Measurements from ENCODE around the gene ASPDH. TPM values are rescaled to one million over a fixed set of nuclear protein-coding genes. Genes with fewer than 3 reads are reported as not detected.
"Not testable (repeated sequence)": the region's sequence is repeated elsewhere in the genome, so short reads cannot be mapped to it uniquely, and the experiment has no call there.

ASPDH gene
- total RNA-seq, 2 experiments from 2014 or later, result not detected

- DNase-seq (no peak), ATAC-seq (ENCODE audit: poor library complexity) (no peak)
- Mint-ChIP-seq H3K27ac (no peak overlapping the region), H3K27me3 (peaks cover 30% of the 10 kb centered on the region), H3K4me3 (no peak overlapping the region), H3K9me3 (peaks cover 3% of the 10 kb centered on the region), H3K36me3 (ENCODE audit: low read depth) (no peaks in the 10 kb centered on the region), H3K4me1 (ENCODE audit: low read depth) (no peaks in the 10 kb centered on the region)
- ChIA-PET POLR2A (no interaction called here), CTCF (no interaction called here)
- intact Hi-C loops (cut with DNase I, micrococcal nuclease), result loop anchor here in 1 of 2 experiments (10.0 kb wide), 1 partner anchor 392 kb away; no protein-coding TSS in a partner anchor
- Histone ChIP-seq H3K9me3 (ENCODE audit: control insufficient read depth in 1 of 2, insufficient read depth in 1 of 2, low read length in 2 of 2) (peaks cover 7 to 34% of the 10 kb centered on the region in 2 experiments), H3K27me3 (ENCODE audit: control insufficient read depth in 1 of 2, insufficient read depth in 2 of 2, low read length in 2 of 2) (peaks cover 1 to 17% of the 10 kb centered on the region in 2 experiments), H3K27ac (ENCODE audit: low read depth in 1 of 2, low read length in 2 of 2) (no peak overlapping the region), H3K4me3 (ENCODE audit: low read length) (no peak overlapping the region), H3K4me1 (ENCODE audit: insufficient read depth, low read length) (no peaks in the 10 kb centered on the region), H3K36me3 (ENCODE audit: insufficient read depth, low read length) (no peaks in the 10 kb centered on the region)
- no peak for TF ChIP-seq CTCF (IDR thresholded peaks at IDR 0.05)
Observed at GRCh38 chr19:50532952-50533351, 19.2 kb upstream of the ASPDH start.

DNA sequence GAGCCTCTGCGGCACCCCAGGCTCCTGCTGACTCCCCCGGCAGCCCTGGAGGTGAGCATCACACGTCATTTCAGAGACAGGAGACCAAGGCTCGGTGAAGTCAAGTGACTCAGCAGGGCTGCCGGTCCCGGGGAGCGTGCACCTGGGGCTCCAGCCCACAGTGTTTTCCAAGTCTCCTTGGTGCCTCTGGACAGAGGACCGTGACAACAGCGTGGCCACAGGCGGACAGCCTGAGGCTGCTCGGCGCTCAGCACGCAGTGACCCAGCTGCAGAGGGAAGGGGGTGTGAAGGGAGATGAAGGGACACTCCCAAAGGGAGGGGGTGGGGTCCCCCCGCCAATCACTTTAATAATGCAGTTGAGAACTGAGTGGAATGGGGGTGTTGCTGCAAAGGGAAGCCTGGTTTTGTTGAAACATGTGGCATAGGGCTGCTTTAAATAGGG lies 17.5 kb upstream of the ASPDH start:
- H3K27me3 Mint-ChIP-seq, result peaks cover 26% of the 10 kb centered on the region
- peaks cover 7 to 32% of the 10 kb centered on the region in 2 experiments for H3K9me3 ChIP-seq (ENCODE audit: control insufficient read depth in 1 of 2, insufficient read depth in 1 of 2, low read length in 2 of 2)
- no peak for TF ChIP-seq CTCF (IDR thresholded peaks at IDR 0.05)
- peaks cover 3% of the 10 kb centered on the region for H3K9me3 Mint-ChIP-seq
- H3K36me3 ChIP-seq (ENCODE audit: insufficient read depth, low read length), result no peaks in the 10 kb centered on the region
- ChIA-PET CTCF (no interaction called here), POLR2A (no interaction called here)
- no peak for ATAC-seq (ENCODE audit: poor library complexity)
- H3K4me3 Mint-ChIP-seq, result no peak overlapping the region
- DNase-seq, result no peak
- intact Hi-C loops (cut with DNase I, micrococcal nuclease), result loop anchor here in 1 of 2 experiments (10.0 kb wide), 1 partner anchor 394 kb away; no protein-coding TSS in a partner anchor
- no peaks in the 10 kb centered on the region for H3K4me1 Mint-ChIP-seq (ENCODE audit: low read depth)
- no peaks in the 10 kb centered on the region for H3K36me3 Mint-ChIP-seq (ENCODE audit: low read depth)
- no peak overlapping the region for H3K27ac Mint-ChIP-seq
- H3K4me1 ChIP-seq (ENCODE audit: insufficient read depth, low read length), result no peaks in the 10 kb centered on the region
- no peak overlapping the region for H3K27ac ChIP-seq (ENCODE audit: low read depth in 1 of 2, low read length in 2 of 2)
- H3K4me3 ChIP-seq (ENCODE audit: low read length), result no peak overlapping the region
- H3K27me3 ChIP-seq (ENCODE audit: control insufficient read depth in 1 of 2, insufficient read depth in 2 of 2, low read length in 2 of 2), result peaks cover 0 to 13% of the 10 kb centered on the region in 2 experiments

- H3K27ac Mint-ChIP-seq; H3K4me1 Mint-ChIP-seq (ENCODE audit: low read depth); DNase-seq; H3K4me3 ChIP-seq (ENCODE audit: low read length); CTCF ChIA-PET; H3K36me3 ChIP-seq (ENCODE audit: insufficient read depth, low read length); POLR2A ChIA-PET; H3K4me1 ChIP-seq (ENCODE audit: insufficient read depth, low read length); intact Hi-C loops (cut with DNase I, micrococcal nuclease); H3K36me3 Mint-ChIP-seq (ENCODE audit: low read depth); H3K27ac ChIP-seq (ENCODE audit: low read depth in 1 of 2, low read length in 2 of 2); ATAC-seq (ENCODE audit: poor library complexity); H3K4me3 Mint-ChIP-seq; H3K9me3 Mint-ChIP-seq: not testable (repeated sequence)
- Histone ChIP-seq H3K9me3 (ENCODE audit: control insufficient read depth in 1 of 2, insufficient read depth in 1 of 2, low read length in 2 of 2) (peaks cover 7 to 25% of the 10 kb centered on the region in 2 experiments), H3K27me3 (ENCODE audit: control insufficient read depth in 1 of 2, insufficient read depth in 2 of 2, low read length in 2 of 2) (peaks cover 0 to 13% of the 10 kb centered on the region in 2 experiments)
- peaks cover 17% of the 10 kb centered on the region for H3K27me3 Mint-ChIP-seq
Observed at GRCh38 chr19:50528052-50528451, 14.3 kb upstream of the ASPDH start.

DNA sequence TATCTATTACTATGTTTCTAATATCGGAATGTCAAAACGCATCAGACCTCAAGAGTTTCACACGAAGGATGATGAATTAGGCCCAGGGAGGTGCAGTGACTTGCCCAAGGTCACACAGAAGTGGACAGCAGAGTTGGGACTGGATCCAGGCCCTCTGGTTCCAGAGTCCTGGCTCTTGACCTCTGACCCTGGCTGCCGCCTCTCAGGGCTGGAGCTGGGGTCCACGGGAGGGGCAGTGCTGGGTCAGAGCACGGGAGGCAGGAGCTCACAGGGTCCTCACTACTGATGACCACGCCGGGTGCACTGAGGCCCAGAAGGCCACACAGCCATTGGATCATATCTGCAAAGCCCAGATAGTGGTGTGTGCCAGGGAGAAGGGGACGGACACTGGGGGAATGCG lies 9.2 kb upstream of the ASPDH start:
- H3K9me3 Mint-ChIP-seq, result no peaks in the 10 kb centered on the region
- CTCF ChIA-PET, result no interaction called here

More for the DNA sequence above, 9.2 kb upstream of the ASPDH start:
- H3K36me3 ChIP-seq (ENCODE audit: insufficient read depth, low read length), result no peaks in the 10 kb centered on the region
- H3K27ac Mint-ChIP-seq, result no peak overlapping the region
- no peak overlapping the region for H3K4me3 ChIP-seq (ENCODE audit: low read length)
- POLR2A ChIA-PET, result no interaction called here
- H3K4me1 ChIP-seq (ENCODE audit: insufficient read depth, low read length), result no peaks in the 10 kb centered on the region
- TF ChIP-seq CTCF (IDR thresholded peaks at IDR 0.05), result no peak
- intact Hi-C loops (cut with DNase I, micrococcal nuclease), result no loop called here
- no peak for ATAC-seq (ENCODE audit: poor library complexity)
- H3K4me1 Mint-ChIP-seq (ENCODE audit: low read depth), result no peaks in the 10 kb centered on the region
- no peaks in the 10 kb centered on the region for H3K36me3 Mint-ChIP-seq (ENCODE audit: low read depth)
- no peak overlapping the region for H3K27ac ChIP-seq (ENCODE audit: low read depth in 1 of 2, low read length in 2 of 2)
- peaks cover 0 to 10% of the 10 kb centered on the region in 2 experiments for H3K9me3 ChIP-seq (ENCODE audit: control insufficient read depth in 1 of 2, insufficient read depth in 1 of 2, low read length in 2 of 2)
- no peaks in the 10 kb centered on the region for H3K27me3 ChIP-seq (ENCODE audit: control insufficient read depth in 1 of 2, insufficient read depth in 2 of 2, low read length in 2 of 2)
- H3K4me3 Mint-ChIP-seq, result no peak overlapping the region
- peaks cover 7% of the 10 kb centered on the region for H3K27me3 Mint-ChIP-seq
- no peak for DNase-seq
